Transverse colon (tissue), 4 donors: ENCODE measurements around the gene KLHL1.

Experiments
- CTCF ChIP-seq, 5 experiments: fragments of 200-600 bp in 3 of 5; fragments of 450-650 bp in 2 of 5; sonication (generic) in 3 of 5; IDR thresholded peaks; 1 replicate in 2 of 5; 2 replicates in 3 of 5; pipeline ENCODE4 v1.5.1; 2016 to 2017; ENCODE audit warnings: antibody characterized with exemption in 5 of 5, inconsistent platforms in 3 of 5, mild to moderate bottlenecking in 2 of 5, moderate library complexity in 1 of 5
- POLR2A ChIP-seq: fragments of 450-650 bp; IDR thresholded peaks from one replicate; pipeline ENCODE4 v1.6.1; 2016; ENCODE audit warnings: antibody characterized with exemption, mild to moderate bottlenecking, moderate library complexity
- POLR2AphosphoS5 ChIP-seq, 3 donors: sonication (generic); formaldehyde crosslinking; IDR thresholded peaks; one replicate each; pipeline ENCODE4 v1.6.1; 2016; ENCODE audit warnings: antibody characterized with exemption in 3 of 3

DNA sequence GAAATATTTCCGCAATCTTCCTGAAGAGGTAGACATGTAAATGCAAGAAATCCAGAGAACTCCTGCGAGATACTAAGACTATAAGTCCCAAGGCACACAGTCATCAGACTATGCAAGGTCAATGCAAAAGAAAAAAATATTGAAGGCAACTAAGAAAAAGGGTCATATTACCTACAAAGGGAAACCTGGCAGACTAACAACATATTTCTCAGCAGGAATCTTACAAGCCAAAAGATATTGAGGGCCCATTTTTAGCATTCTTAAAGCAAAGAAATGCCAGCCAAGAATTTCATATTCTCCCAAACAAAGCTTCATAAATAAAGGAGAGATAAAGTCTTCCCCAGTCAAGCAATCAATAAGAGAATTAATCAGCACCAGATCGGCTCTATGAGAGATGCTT lies 299.1 kb downstream of the KLHL1 start:
- no peak for TF ChIP-seq POLR2AphosphoS5 (IDR thresholded peaks at IDR 0.05)
- TF ChIP-seq CTCF (IDR thresholded peaks at IDR 0.05) = no peak
- TF ChIP-seq POLR2A = no peak
